DND-41 (cell line): ENCODE results near the gene ZNF37A.

Experiments
- ATAC-seq: fragments of 200-7000 bp; cut with Tn5 transposase; 3 replicates; pipeline ENCODE4 v1.9.1; 2021; ENCODE audit warnings: low read depth; ENCODE audit not compliant: insufficient read depth
- DNase-seq: peaks from one replicate; pipeline ENCODE4 v3.0.0-alpha.2; 2020
- H2AFZ ChIP-seq: 2 replicates; pipeline ENCODE4 v1.6.0; 2012; ENCODE audit warnings: low read depth, low read length
- H3K27ac ChIP-seq: 2 replicates; pipeline ENCODE4 v1.5.1; 2012; ENCODE audit warnings: low read length, inconsistent platforms
- H3K27me3 ChIP-seq: fragments of 200-600 bp; sonication (generic); 2 replicates; pipeline ENCODE4 v1.6.0; 2012; ENCODE audit warnings: low read length, mild to moderate bottlenecking, inconsistent platforms; ENCODE audit not compliant: insufficient read depth, poor library complexity
- H3K36me3 ChIP-seq: 2 replicates; pipeline ENCODE4 v1.5.1; 2012; ENCODE audit warnings: low read length, inconsistent platforms; ENCODE audit not compliant: insufficient read depth
- H3K4me1 ChIP-seq: 2 replicates; pipeline ENCODE4 v1.5.1; 2012; ENCODE audit warnings: mild to moderate bottlenecking, low read length; ENCODE audit not compliant: insufficient read depth
- H3K4me2 ChIP-seq: 2 replicates; pipeline ENCODE4 v1.6.0; 2012; ENCODE audit warnings: mild to moderate bottlenecking, moderate library complexity, low read length, inconsistent platforms; ENCODE audit not compliant: insufficient read depth
- H3K4me3 ChIP-seq, 2 experiments: fragments of 200-600 bp in 1 of 2; shearing (Covaris generic) in 1 of 2; 2 replicates each; pipeline ENCODE4 v1.5.1; 2012 to 2016; ENCODE audit warnings: inconsistent platforms in 2 of 2, low read length in 2 of 2, mild to moderate bottlenecking in 2 of 2, low read depth in 1 of 2, moderate library complexity in 1 of 2
- H3K79me2 ChIP-seq: 2 replicates; pipeline ENCODE4 v1.6.0; 2012; ENCODE audit warnings: low read length, inconsistent platforms; ENCODE audit not compliant: insufficient read depth
- H3K9ac ChIP-seq: 2 replicates; pipeline ENCODE4 v1.6.0; 2012; ENCODE audit warnings: low read depth, mild to moderate bottlenecking, inconsistent platforms, low read length, moderate library complexity
- H3K9me3 ChIP-seq: 2 replicates; pipeline ENCODE4 v1.5.1; 2012; ENCODE audit warnings: low read length, moderate library complexity, mild to moderate bottlenecking, inconsistent platforms; ENCODE audit not compliant: insufficient read depth, severe bottlenecking
- H4K20me1 ChIP-seq: 2 replicates; pipeline ENCODE4 v1.6.0; 2012; ENCODE audit warnings: low read length; ENCODE audit not compliant: insufficient read depth
- EZH2 ChIP-seq: IDR thresholded peaks from 3 replicates; pipeline ENCODE4 v1.6.1; 2012; ENCODE audit warnings: borderline replicate concordance, low read depth, mild to moderate bottlenecking, moderate library complexity, low read length, inconsistent platforms; ENCODE audit not compliant: severe bottlenecking
- TF ChIP-seq, protein P1 (sequence below): IDR thresholded peaks from 2 replicates; pipeline ENCODE4 v1.5.1; 2012; ENCODE audit warnings: borderline replicate concordance, low read length, moderate library complexity, mild to moderate bottlenecking; ENCODE audit not compliant: poor library complexity, severe bottlenecking; ENCODE audit errors: extremely low read depth

The ZNF37A gene

GRCh38 chr10:38093816-38094157, 350 bp upstream of the ZNF37A start:
- peak overlapping the region; percentile 86 to 95; a peak in 3 of 4 replicates for H3K4me3 ChIP-seq
- H4K20me1 ChIP-seq, result no peaks in the 10 kb centered on the region
- peaks cover 5% of the 10 kb centered on the region for H3K9me3 ChIP-seq
- H3K36me3 ChIP-seq, result peaks cover 44% of the 10 kb centered on the region
- H3K4me1 ChIP-seq, result peaks cover 25% of the 10 kb centered on the region
- peaks cover 45% of the 10 kb centered on the region for H3K79me2 ChIP-seq
- peak overlapping the region; percentile 85 for H3K9ac ChIP-seq
- ATAC-seq (0 out of 3 replicates have a peak, but pooled peaks have one; percentile 1), DNase-seq (no peak)
- no peaks in the 10 kb centered on the region for H3K27me3 ChIP-seq
- H2AFZ ChIP-seq, result peak overlapping the region; percentile 92
- H3K27ac ChIP-seq, result peak overlapping the region; percentile 87
- no peak for TF ChIP-seq EZH2
- TF ChIP-seq, protein P1, sequence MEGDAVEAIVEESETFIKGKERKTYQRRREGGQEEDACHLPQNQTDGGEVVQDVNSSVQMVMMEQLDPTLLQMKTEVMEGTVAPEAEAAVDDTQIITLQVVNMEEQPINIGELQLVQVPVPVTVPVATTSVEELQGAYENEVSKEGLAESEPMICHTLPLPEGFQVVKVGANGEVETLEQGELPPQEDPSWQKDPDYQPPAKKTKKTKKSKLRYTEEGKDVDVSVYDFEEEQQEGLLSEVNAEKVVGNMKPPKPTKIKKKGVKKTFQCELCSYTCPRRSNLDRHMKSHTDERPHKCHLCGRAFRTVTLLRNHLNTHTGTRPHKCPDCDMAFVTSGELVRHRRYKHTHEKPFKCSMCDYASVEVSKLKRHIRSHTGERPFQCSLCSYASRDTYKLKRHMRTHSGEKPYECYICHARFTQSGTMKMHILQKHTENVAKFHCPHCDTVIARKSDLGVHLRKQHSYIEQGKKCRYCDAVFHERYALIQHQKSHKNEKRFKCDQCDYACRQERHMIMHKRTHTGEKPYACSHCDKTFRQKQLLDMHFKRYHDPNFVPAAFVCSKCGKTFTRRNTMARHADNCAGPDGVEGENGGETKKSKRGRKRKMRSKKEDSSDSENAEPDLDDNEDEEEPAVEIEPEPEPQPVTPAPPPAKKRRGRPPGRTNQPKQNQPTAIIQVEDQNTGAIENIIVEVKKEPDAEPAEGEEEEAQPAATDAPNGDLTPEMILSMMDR, result no peak
- peak overlapping the region; percentile 91 for H3K4me2 ChIP-seq

- no peaks in the 10 kb centered on the region for H4K20me1 ChIP-seq
- peak overlapping the region; percentile 87 for H3K27ac ChIP-seq
- peak overlapping the region; percentile 91 for H3K4me2 ChIP-seq
- H3K9ac ChIP-seq, result peak overlapping the region; percentile 85
- peak overlapping the region; percentile 86 to 95 for H3K4me3 ChIP-seq
- TF ChIP-seq, protein P1, result no peak
- no peak for TF ChIP-seq EZH2
- peak; percentile 42 for DNase-seq
- peak overlapping the region; percentile 92 for H2AFZ ChIP-seq
- H3K79me2 ChIP-seq, result peaks cover 55% of the 10 kb centered on the region
- no peaks in the 10 kb centered on the region for H3K27me3 ChIP-seq
- H3K4me1 ChIP-seq, result peaks cover 25% of the 10 kb centered on the region
- H3K9me3 ChIP-seq, result peaks cover 13% of the 10 kb centered on the region
- ATAC-seq, result peak; percentile 15; the same call in 1 of the 3 replicates
- H3K36me3 ChIP-seq, result peaks cover 57% of the 10 kb centered on the region
Measured at GRCh38 chr10:38094927-38095574, 914 bp downstream of the ZNF37A start.

- Histone ChIP-seq H3K27me3 (no peaks in the 10 kb centered on the region), H3K4me1 (no peaks in the 10 kb centered on the region), H3K9ac (no peak overlapping the region), H4K20me1 (no peaks in the 10 kb centered on the region), H3K4me3 (no peak overlapping the region), H3K27ac (no peak overlapping the region), H3K36me3 (peaks cover 90% of the 10 kb centered on the region), H3K4me2 (no peak overlapping the region), H3K79me2 (peaks cover 48% of the 10 kb centered on the region), H3K9me3 (peaks cover 64% of the 10 kb centered on the region), H2AFZ (no peak overlapping the region)
- no peak for ATAC-seq
- DNase-seq, result no peak
- TF ChIP-seq, protein P1, result no peak
- TF ChIP-seq EZH2, result no peak
Measured at GRCh38 chr10:38102880-38103279, 8.7 kb downstream of the ZNF37A start.

DNA sequence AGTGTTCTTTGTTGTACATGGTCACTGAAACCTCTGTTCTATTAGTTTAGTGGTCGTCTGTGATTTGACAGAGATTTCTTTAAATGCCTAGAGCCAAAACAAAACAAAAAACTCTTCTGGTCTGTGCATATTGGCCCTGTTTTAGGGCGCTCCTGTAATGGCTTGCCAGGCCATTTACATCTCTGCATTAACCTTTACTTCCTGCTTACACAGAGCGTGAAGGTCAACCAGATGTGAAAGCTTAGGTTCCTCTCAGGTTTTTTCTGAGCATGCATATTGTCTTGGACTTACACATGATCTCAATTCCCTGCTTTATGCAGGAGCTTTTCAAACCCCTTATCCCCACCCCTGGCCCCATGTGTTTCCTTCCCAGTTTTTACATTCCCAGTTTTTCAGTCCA, 9.6 kb downstream of the ZNF37A start:
- TF ChIP-seq, protein P1, result no peak
- no peak for TF ChIP-seq EZH2
- no peak overlapping the region for H3K4me2 ChIP-seq
- peaks cover 82% of the 10 kb centered on the region for H3K36me3 ChIP-seq
- no peak overlapping the region for H3K9ac ChIP-seq
- no peak overlapping the region for H3K27ac ChIP-seq
- ATAC-seq, result no peak
- peaks cover 39% of the 10 kb centered on the region for H3K79me2 ChIP-seq
- H3K27me3 ChIP-seq, result no peaks in the 10 kb centered on the region
- H3K4me3 ChIP-seq, result no peak overlapping the region
- no peaks in the 10 kb centered on the region for H3K4me1 ChIP-seq
- no peaks in the 10 kb centered on the region for H4K20me1 ChIP-seq
- DNase-seq, result no peak
- H2AFZ ChIP-seq, result no peak overlapping the region
- H3K9me3 ChIP-seq, result peaks cover 64% of the 10 kb centered on the region
